DMS79 (cell line): ENCODE data around the gene NFE2L1.
"Not testable (repeated sequence)": the region's sequence is repeated elsewhere in the genome, so short reads cannot be mapped to it uniquely, and the experiment has no call there.

Experiments
- DNase-seq: peaks from one replicate; lab custom pipeline; 2025; lab: John Stamatoyannopoulos, UW

The NFE2L1 gene

GRCh38 chr17:48023400-48024148 lies 24.6 kb upstream of the NFE2L1 start:
- peak; percentile 48 for DNase-seq

- no peak for DNase-seq
Observed at GRCh38 chr17:48024149-48025039, 23.8 kb upstream of the NFE2L1 start.

GRCh38 chr17:48025040-48025903 lies 22.9 kb upstream of the NFE2L1 start:
- DNase-seq, result peak; percentile 86

GRCh38 chr17:48025904-48026501 lies 22.2 kb upstream of the NFE2L1 start:
- no peak for DNase-seq

GRCh38 chr17:48026502-48027321 lies 21.4 kb upstream of the NFE2L1 start:
- DNase-seq, result peak; percentile 88

GRCh38 chr17:48027322-48027981 lies 20.7 kb upstream of the NFE2L1 start:
- DNase-seq, result no peak

- DNase-seq, result no peak
Observed at GRCh38 chr17:48028736-48029135, 19.4 kb upstream of the NFE2L1 start.

GRCh38 chr17:48030531-48030930 lies 17.6 kb upstream of the NFE2L1 start:
- no peak for DNase-seq

- no peak for DNase-seq
Observed at GRCh38 chr17:48031966-48032365, 16.2 kb upstream of the NFE2L1 start.

- DNase-seq, result not testable (repeated sequence)
Observed at GRCh38 chr17:48034734-48035133, 13.4 kb upstream of the NFE2L1 start.

- no peak for DNase-seq
Observed at GRCh38 chr17:48036693-48037035, 11.5 kb upstream of the NFE2L1 start.

- DNase-seq, result no peak
Observed at GRCh38 chr17:48037036-48037837, 10.9 kb upstream of the NFE2L1 start, which contains the start of gene COPZ2. Gene COPZ2, minus strand, starts transcription at chr17:48037797. Its CDS starts 20 bp downstream, at chr17:48037777.

GRCh38 chr17:48037838-48038323 lies 10.3 kb upstream of the NFE2L1 start:
- DNase-seq, result no peak

- DNase-seq, result no peak
Observed at GRCh38 chr17:48038687-48039086, 9.5 kb upstream of the NFE2L1 start.

- DNase-seq, result no peak
Observed at GRCh38 chr17:48043176-48043575, 5.0 kb upstream of the NFE2L1 start.

GRCh38 chr17:48044851-48045250 lies 3.3 kb upstream of the NFE2L1 start:
- DNase-seq, result no peak

- DNase-seq, result no peak
Observed at GRCh38 chr17:48045316-48046001, 2.7 kb upstream of the NFE2L1 start.

GRCh38 chr17:48046296-48046695 lies 1.9 kb upstream of the NFE2L1 start:
- no peak for DNase-seq
